ENCODE measurements around the gene PPIC. TPM values are rescaled to one million over a fixed set of nuclear protein-coding genes. Genes with fewer than 3 reads are reported as not detected.

Gene PPIC
- total RNA-seq, 1 donor, result 109 TPM

GRCh38 chr5:122982376-122982775, 54.1 kb downstream of the PPIC start:
- no peaks in the 10 kb centered on the region for H4K20me1 ChIP-seq (ENCODE audit: insufficient read depth, low read length)
- no peak overlapping the region for H2AFZ ChIP-seq (ENCODE audit: low read length)
- DNase-seq (ENCODE audit: insufficient read length, low spot score, missing footprints), result no peak
- no peak overlapping the region for H3K4me3 ChIP-seq (ENCODE audit: insufficient read depth, low read length)
- no peaks in the 10 kb centered on the region for H3K9me3 ChIP-seq (ENCODE audit: low read depth, low read length)
- H3K36me3 ChIP-seq (ENCODE audit: insufficient read depth, low read length), result no peaks in the 10 kb centered on the region
- no peak for TF ChIP-seq CTCF (IDR thresholded peaks at IDR 0.05; ENCODE audit: extremely low read depth, low read depth, low read length)
- H3K79me2 ChIP-seq (ENCODE audit: insufficient read depth, low read length), result no peaks in the 10 kb centered on the region
- H3K27me3 ChIP-seq (ENCODE audit: insufficient read depth, low read length), result no peaks in the 10 kb centered on the region
- H3K27ac ChIP-seq (ENCODE audit: low read depth, low read length), result no peak overlapping the region
- H3K4me1 ChIP-seq (ENCODE audit: insufficient read depth, low read length), result no peaks in the 10 kb centered on the region
- no peak overlapping the region for H3K4me2 ChIP-seq (ENCODE audit: insufficient read depth, low read length)

GRCh38 chr5:122981846-122982245, 54.7 kb downstream of the PPIC start:
- H3K79me2 ChIP-seq (ENCODE audit: insufficient read depth, low read length), result no peaks in the 10 kb centered on the region
- no peaks in the 10 kb centered on the region for H3K9me3 ChIP-seq (ENCODE audit: low read depth, low read length)
- no peak for TF ChIP-seq CTCF (IDR thresholded peaks at IDR 0.05; ENCODE audit: extremely low read depth, low read depth, low read length)
- H3K27ac ChIP-seq (ENCODE audit: low read depth, low read length), result no peak overlapping the region
- no peaks in the 10 kb centered on the region for H3K4me1 ChIP-seq (ENCODE audit: insufficient read depth, low read length)
- no peak overlapping the region for H2AFZ ChIP-seq (ENCODE audit: low read length)
- no peak overlapping the region for H3K4me3 ChIP-seq (ENCODE audit: insufficient read depth, low read length)
- DNase-seq (ENCODE audit: insufficient read length, low spot score, missing footprints), result no peak
- H3K27me3 ChIP-seq (ENCODE audit: insufficient read depth, low read length), result no peaks in the 10 kb centered on the region
- no peaks in the 10 kb centered on the region for H3K36me3 ChIP-seq (ENCODE audit: insufficient read depth, low read length)
- H3K4me2 ChIP-seq (ENCODE audit: insufficient read depth, low read length), result no peak overlapping the region
- H4K20me1 ChIP-seq (ENCODE audit: insufficient read depth, low read length), result no peaks in the 10 kb centered on the region

GRCh38 chr5:122978644-122979297, 57.8 kb downstream of the PPIC start:
- DNase-seq (ENCODE audit: insufficient read length, low spot score, missing footprints), result no peak
- TF ChIP-seq CTCF (IDR thresholded peaks at IDR 0.05; ENCODE audit: extremely low read depth, low read depth, low read length), result no peak

GRCh38 chr5:122978068-122978467, 58.5 kb downstream of the PPIC start:
- Histone ChIP-seq H3K4me2 (ENCODE audit: insufficient read depth, low read length) (no peak overlapping the region), H3K36me3 (ENCODE audit: insufficient read depth, low read length) (no peaks in the 10 kb centered on the region), H3K27me3 (ENCODE audit: insufficient read depth, low read length) (no peaks in the 10 kb centered on the region), H4K20me1 (ENCODE audit: insufficient read depth, low read length) (no peaks in the 10 kb centered on the region), H3K4me1 (ENCODE audit: insufficient read depth, low read length) (peaks cover 3% of the 10 kb centered on the region), H3K4me3 (ENCODE audit: insufficient read depth, low read length) (no peak overlapping the region), H3K9me3 (ENCODE audit: low read depth, low read length) (no peaks in the 10 kb centered on the region), H3K79me2 (ENCODE audit: insufficient read depth, low read length) (no peaks in the 10 kb centered on the region), H3K27ac (ENCODE audit: low read depth, low read length) (no peak overlapping the region), H2AFZ (ENCODE audit: low read length) (no peak overlapping the region)
- TF ChIP-seq CTCF (IDR thresholded peaks at IDR 0.05; ENCODE audit: extremely low read depth, low read depth, low read length), result no peak
- DNase-seq (ENCODE audit: insufficient read length, low spot score, missing footprints), result no peak

More at GRCh38 chr5:122978644-122979297, 57.8 kb downstream of the PPIC start:
- H3K27ac ChIP-seq (ENCODE audit: low read depth, low read length), result no peak overlapping the region
- H3K4me1 ChIP-seq (ENCODE audit: insufficient read depth, low read length), result no peaks in the 10 kb centered on the region
- H3K79me2 ChIP-seq (ENCODE audit: insufficient read depth, low read length), result no peaks in the 10 kb centered on the region
- H2AFZ ChIP-seq (ENCODE audit: low read length), result no peak overlapping the region
- no peaks in the 10 kb centered on the region for H3K9me3 ChIP-seq (ENCODE audit: low read depth, low read length)
- no peaks in the 10 kb centered on the region for H3K36me3 ChIP-seq (ENCODE audit: insufficient read depth, low read length)
- H3K4me3 ChIP-seq (ENCODE audit: insufficient read depth, low read length), result no peak overlapping the region
- H4K20me1 ChIP-seq (ENCODE audit: insufficient read depth, low read length), result no peaks in the 10 kb centered on the region
- H3K27me3 ChIP-seq (ENCODE audit: insufficient read depth, low read length), result no peaks in the 10 kb centered on the region
- H3K4me2 ChIP-seq (ENCODE audit: insufficient read depth, low read length), result no peak overlapping the region
